ENCODE data around the gene TTC39C. TPM values are rescaled to one million over a fixed set of nuclear protein-coding genes. Genes with fewer than 3 reads are reported as not detected.
"Not testable (repeated sequence)": the region's sequence is repeated elsewhere in the genome, so short reads cannot be mapped to it uniquely, and the experiment has no call there.

Gene TTC39C
- total RNA-seq, 4 donors from 2014 or later: 12.3 to 35.9 (median 24.8) TPM

DNA sequence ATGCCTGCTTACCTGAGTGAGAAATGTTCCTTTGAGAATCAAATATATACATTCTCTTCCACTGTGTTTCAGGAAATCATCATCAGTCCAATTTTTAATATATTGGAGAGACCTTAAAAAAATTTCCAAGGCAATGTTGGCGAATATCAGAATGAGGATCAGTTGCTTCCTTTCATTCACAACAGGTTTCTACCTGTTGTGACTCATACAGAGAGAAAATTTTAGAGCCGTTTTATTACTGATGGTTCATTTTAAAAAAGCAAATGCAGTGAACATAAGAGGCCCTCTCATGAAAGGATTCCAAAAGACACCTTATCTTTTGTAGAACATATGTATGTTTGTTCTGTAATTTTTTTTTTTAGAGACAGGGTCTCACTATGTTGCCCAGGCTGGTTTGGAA is 42.0 kb downstream of the TTC39C start:
- no peaks in the 10 kb centered on the region for H3K27me3 ChIP-seq
- intact Hi-C loops (cut with DNase I): no loop called here
- TF ChIP-seq POLR2A (IDR thresholded peaks at IDR 0.05): no peak
- TF ChIP-seq, protein P1, sequence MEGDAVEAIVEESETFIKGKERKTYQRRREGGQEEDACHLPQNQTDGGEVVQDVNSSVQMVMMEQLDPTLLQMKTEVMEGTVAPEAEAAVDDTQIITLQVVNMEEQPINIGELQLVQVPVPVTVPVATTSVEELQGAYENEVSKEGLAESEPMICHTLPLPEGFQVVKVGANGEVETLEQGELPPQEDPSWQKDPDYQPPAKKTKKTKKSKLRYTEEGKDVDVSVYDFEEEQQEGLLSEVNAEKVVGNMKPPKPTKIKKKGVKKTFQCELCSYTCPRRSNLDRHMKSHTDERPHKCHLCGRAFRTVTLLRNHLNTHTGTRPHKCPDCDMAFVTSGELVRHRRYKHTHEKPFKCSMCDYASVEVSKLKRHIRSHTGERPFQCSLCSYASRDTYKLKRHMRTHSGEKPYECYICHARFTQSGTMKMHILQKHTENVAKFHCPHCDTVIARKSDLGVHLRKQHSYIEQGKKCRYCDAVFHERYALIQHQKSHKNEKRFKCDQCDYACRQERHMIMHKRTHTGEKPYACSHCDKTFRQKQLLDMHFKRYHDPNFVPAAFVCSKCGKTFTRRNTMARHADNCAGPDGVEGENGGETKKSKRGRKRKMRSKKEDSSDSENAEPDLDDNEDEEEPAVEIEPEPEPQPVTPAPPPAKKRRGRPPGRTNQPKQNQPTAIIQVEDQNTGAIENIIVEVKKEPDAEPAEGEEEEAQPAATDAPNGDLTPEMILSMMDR (IDR thresholded peaks at IDR 0.05): no peak
- 30 to 34% methylated on average over 2 of the region's 2 CpGs for WGBS, 2 donors
- no peak overlapping the region for H3K4me3 ChIP-seq
- peak overlapping the region in 2 of 4 donors; percentile 9 to 43 for H3K27ac ChIP-seq
- H3K9me3 ChIP-seq: no peaks in the 10 kb centered on the region
- peaks cover 0 to 40% (median 23%) of the 10 kb centered on the region in 3 donors for H3K4me1 ChIP-seq
- H3K36me3 ChIP-seq: no peaks in the 10 kb centered on the region
- no peak for DNase-seq

DNA sequence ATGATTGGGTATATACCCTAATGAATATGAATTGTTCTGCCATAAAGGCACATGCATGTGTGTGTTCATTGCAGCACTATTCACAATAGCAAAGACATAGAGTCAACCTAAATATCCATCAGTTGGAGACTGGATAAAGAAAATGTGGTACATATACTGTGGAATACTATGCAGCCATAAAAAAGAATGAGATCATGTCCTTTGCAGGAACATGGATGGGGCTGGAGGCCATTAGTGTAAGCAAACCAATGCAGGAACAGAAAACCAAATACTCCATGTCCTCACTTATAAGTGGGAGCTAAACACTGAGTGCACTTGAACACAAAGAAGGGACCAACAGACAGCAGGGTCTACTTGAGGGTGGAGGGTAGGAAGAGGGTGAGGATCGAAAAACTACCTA is 43.2 kb downstream of the TTC39C start:
- Histone ChIP-seq H3K9me3 (no peaks in the 10 kb centered on the region), H3K4me1 (peaks cover 0 to 38% (median 20%) of the 10 kb centered on the region in 3 donors), H3K27ac (no peak overlapping the region), H3K27me3 (no peaks in the 10 kb centered on the region), H3K36me3 (no peaks in the 10 kb centered on the region), H3K4me3 (no peak overlapping the region)
- intact Hi-C loops (cut with DNase I): no loop called here
- TF ChIP-seq POLR2A (IDR thresholded peaks at IDR 0.05): no peak
- TF ChIP-seq, protein P1 (IDR thresholded peaks at IDR 0.05): no peak
- no peak for DNase-seq
- 92 to 95% methylated on average over 1 of the region's 1 CpG for WGBS, 2 donors

DNA sequence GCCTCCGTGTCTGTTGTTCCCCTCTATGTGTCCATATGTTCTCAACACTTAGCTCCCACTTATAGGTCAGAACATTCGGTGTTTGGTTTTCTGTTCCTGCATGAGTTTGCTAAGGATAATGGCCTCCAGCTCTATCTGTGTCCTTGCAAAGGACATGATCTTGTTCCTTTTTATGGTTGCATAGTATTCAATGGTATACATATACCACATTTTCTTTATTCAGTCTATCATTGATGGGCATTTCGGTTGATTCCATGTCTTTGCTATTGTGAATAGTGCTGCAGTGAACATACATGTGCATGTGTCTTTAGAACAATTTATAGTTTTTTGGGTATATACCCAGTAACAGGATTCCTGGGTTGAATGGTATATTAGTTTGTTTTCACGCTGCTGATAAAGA is 44.8 kb downstream of the TTC39C start:
- H3K9me3 ChIP-seq; H3K36me3 ChIP-seq; H3K27me3 ChIP-seq; H3K4me3 ChIP-seq; intact Hi-C loops (cut with DNase I); DNase-seq; H3K27ac ChIP-seq: not testable (repeated sequence)
- H3K4me1 ChIP-seq: peaks cover 0 to 42% (median 15%) of the 10 kb centered on the region in 3 donors
- WGBS, 2 donors: 79 to 92% methylated on average over 4 of the region's 4 CpGs

DNA sequence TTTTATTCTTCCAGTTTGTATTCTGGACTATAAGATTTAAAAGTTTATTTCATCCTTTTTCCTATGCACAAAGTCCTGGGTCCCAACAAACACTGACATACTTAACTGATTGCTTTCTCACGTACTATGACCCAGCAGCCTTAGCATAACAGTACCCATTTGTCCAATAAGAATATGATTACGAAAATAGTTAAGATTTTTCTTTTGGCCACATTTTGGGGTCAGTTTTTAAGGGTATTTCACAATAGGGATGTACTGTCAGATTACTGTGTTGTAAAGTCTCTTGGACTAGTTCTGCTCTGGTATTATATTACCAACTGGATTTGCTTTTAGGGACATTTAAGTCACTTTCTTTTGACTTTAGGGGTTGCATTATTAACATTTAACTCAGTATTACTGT is 46.1 kb downstream of the TTC39C start:
- H3K4me3 ChIP-seq: no peak overlapping the region
- DNase-seq: no peak
- no peaks in the 10 kb centered on the region for H3K27me3 ChIP-seq
- intact Hi-C loops (cut with DNase I): loop anchor here (10.0 kb wide), 1 partner anchor 56 kb away; no protein-coding TSS in a partner anchor
- no peak overlapping the region for H3K27ac ChIP-seq
- no peaks in the 10 kb centered on the region for H3K36me3 ChIP-seq
- no peaks in the 10 kb centered on the region for H3K9me3 ChIP-seq
- WGBS, 2 donors: 67 to 70% methylated on average over 2 of the region's 2 CpGs
- TF ChIP-seq, protein P1 (IDR thresholded peaks at IDR 0.05): no peak
- no peak for TF ChIP-seq POLR2A (IDR thresholded peaks at IDR 0.05)
- H3K4me1 ChIP-seq: peaks cover 0 to 37% (median 8%) of the 10 kb centered on the region in 3 donors

DNA sequence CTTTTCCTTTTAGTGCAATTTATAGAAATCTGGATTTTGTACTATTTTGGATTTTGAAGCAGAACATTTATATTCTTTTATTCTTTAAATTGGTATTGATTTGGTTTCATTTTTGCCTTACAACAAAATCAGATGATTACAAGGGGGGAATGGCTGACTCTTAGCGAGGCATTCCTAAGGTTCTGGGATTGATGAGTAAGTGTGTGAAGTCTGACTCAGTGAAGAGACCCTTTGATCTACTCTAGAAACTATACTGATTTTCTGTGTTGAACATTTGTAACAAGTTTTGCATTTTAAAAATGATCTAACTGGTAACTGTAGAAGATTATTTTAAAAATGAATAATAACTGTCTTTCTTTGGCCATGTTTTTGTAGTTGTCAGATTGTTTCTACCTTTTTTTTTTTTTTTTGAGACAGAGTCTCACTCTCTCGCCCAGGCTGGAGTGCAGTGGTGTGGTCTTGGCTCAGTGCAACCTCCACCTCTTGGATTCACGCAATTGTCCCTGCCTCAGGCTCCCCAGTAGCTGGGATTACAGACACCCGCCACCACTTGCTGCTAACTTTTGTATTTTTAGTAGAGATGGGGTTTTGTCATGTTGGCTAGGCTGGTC is 48.7 kb downstream of the TTC39C start:
- Histone ChIP-seq H3K9me3 (no peaks in the 10 kb centered on the region), H3K36me3 (peaks cover 0 to 21% (median 0%) of the 10 kb centered on the region in 3 donors), H3K27me3 (no peaks in the 10 kb centered on the region), H3K4me1 (peaks cover 0 to 23% (median 2%) of the 10 kb centered on the region in 3 donors), H3K27ac (no peak overlapping the region), H3K4me3 (no peak overlapping the region)
- 40 to 42% methylated on average over 4 of the region's 4 CpGs for whole genome bisulfite sequencing, 2 donors
- intact Hi-C loops (cut with DNase I): loop anchor here (10.0 kb wide), 1 partner anchor 58 kb away; no protein-coding TSS in a partner anchor
- DNase-seq: no peak
- TF ChIP-seq, protein P1 (IDR thresholded peaks at IDR 0.05): no peak
- no peak for TF ChIP-seq POLR2A (IDR thresholded peaks at IDR 0.05)

Data from esophagus squamous epithelium (tissue), 5 donors.